Mesenchymal stem cell (in vitro differentiated cells and primary cell): ENCODE results near the gene PRXL2A.
"Not testable (repeated sequence)": the region's sequence is repeated elsewhere in the genome, so short reads cannot be mapped to it uniquely, and the experiment has no call there.

Source experiments
- DNase-seq: peaks from one replicate; pipeline ENCODE4 v3.0.0-alpha.2; 2013
- H2AFZ ChIP-seq: one replicate; pipeline ENCODE4 v1.6.1; 2013; ENCODE audit warnings: low read depth, mild to moderate bottlenecking, control low read depth, inconsistent platforms, low read length, moderate library complexity
- H2AK5ac ChIP-seq: 2 replicates; pipeline ENCODE4 v1.6.1; 2013; ENCODE audit warnings: low read length, moderate library complexity, mild to moderate bottlenecking, inconsistent platforms; ENCODE audit not compliant: severe bottlenecking
- H2BK120ac ChIP-seq: one replicate; pipeline ENCODE4 v1.6.1; 2013; ENCODE audit warnings: low read depth, mild to moderate bottlenecking, inconsistent platforms, low read length, moderate library complexity
- H2BK12ac ChIP-seq, 2 experiments: one replicate each; pipeline ENCODE4 v1.6.1; 2013; ENCODE audit warnings: inconsistent platforms in 2 of 2, low read length in 2 of 2, mild to moderate bottlenecking in 2 of 2, moderate library complexity in 2 of 2, control low read depth in 1 of 2
- H2BK15ac ChIP-seq: one replicate; pipeline ENCODE4 v1.6.1; 2013; ENCODE audit warnings: mild to moderate bottlenecking, low read depth, inconsistent platforms; ENCODE audit not compliant: poor library complexity, severe bottlenecking
- H2BK5ac ChIP-seq: 2 replicates; pipeline ENCODE4 v1.6.1; 2013; ENCODE audit warnings: low read depth, mild to moderate bottlenecking, low read length, control low read depth, inconsistent platforms; ENCODE audit not compliant: poor library complexity, severe bottlenecking
- H3K14ac ChIP-seq, 2 experiments: one replicate each; pipeline ENCODE4 v1.6.1; 2013; ENCODE audit warnings: inconsistent platforms in 2 of 2, low read length in 2 of 2, control low read depth in 1 of 2, mild to moderate bottlenecking in 1 of 2, moderate library complexity in 1 of 2
- H3K18ac ChIP-seq, 2 experiments: one replicate each; pipeline ENCODE4 v1.6.1; 2013; ENCODE audit warnings: inconsistent platforms in 2 of 2, low read length in 2 of 2, control low read depth in 1 of 2, low read depth in 1 of 2, mild to moderate bottlenecking in 1 of 2
- H3K23ac ChIP-seq, 2 experiments: one replicate each; pipeline ENCODE4 v1.6.1; 2013; ENCODE audit warnings: inconsistent platforms in 2 of 2, low read length in 2 of 2, mild to moderate bottlenecking in 2 of 2, moderate library complexity in 2 of 2, control low read depth in 1 of 2
- H3K27ac ChIP-seq: 2 replicates; pipeline ENCODE4 v1.5.1; 2013; ENCODE audit warnings: mild to moderate bottlenecking, moderate library complexity, low read length, control low read depth, inconsistent platforms; ENCODE audit not compliant: poor library complexity, severe bottlenecking
- H3K27me3 ChIP-seq, 2 experiments: 2 replicates each; pipeline versions ENCODE4 v1.6.1 to v1.7.0; 2013; ENCODE audit warnings: low read length in 2 of 2, mild to moderate bottlenecking in 2 of 2, moderate library complexity in 2 of 2, control low read depth in 1 of 2, inconsistent platforms in 1 of 2; ENCODE audit not compliant: control insufficient read depth in 1 of 2, insufficient read depth in 1 of 2
- H3K36me3 ChIP-seq, 2 experiments: 2 replicates each; pipeline versions ENCODE4 v1.6.1 to v1.7.0; 2013; ENCODE audit warnings: low read length in 2 of 2, control low read depth in 1 of 2, inconsistent platforms in 1 of 2, low read depth in 1 of 2, mild to moderate bottlenecking in 1 of 2; ENCODE audit not compliant: insufficient read depth in 2 of 2, control insufficient read depth in 1 of 2
- H3K4ac ChIP-seq, 2 experiments: one replicate each; pipeline ENCODE4 v1.6.1; 2013; ENCODE audit warnings: inconsistent platforms in 2 of 2, low read length in 2 of 2, mild to moderate bottlenecking in 2 of 2, moderate library complexity in 2 of 2, control low read depth in 1 of 2, low read depth in 1 of 2
- H3K4me1 ChIP-seq: 2 replicates; pipeline ENCODE4 v1.6.1; 2013; ENCODE audit warnings: low read depth, low read length, control low read depth; ENCODE audit not compliant: control insufficient read depth, insufficient read depth
- H3K4me2 ChIP-seq: 2 replicates; pipeline ENCODE4 v1.6.1; 2013; ENCODE audit warnings: low read length, mild to moderate bottlenecking, inconsistent platforms; ENCODE audit not compliant: poor library complexity, severe bottlenecking
- H3K4me3 ChIP-seq, 2 experiments: 2 replicates each; pipeline versions ENCODE4 v1.5.1 to v1.7.0; 2013; ENCODE audit warnings: low read length in 2 of 2, mild to moderate bottlenecking in 2 of 2, control low read depth in 1 of 2, low read depth in 1 of 2; ENCODE audit not compliant: insufficient read depth in 1 of 2
- H3K79me1 ChIP-seq: replicated peaks from 2 replicates; pipeline ENCODE4 v1.6.1; 2013; ENCODE audit warnings: mild to moderate bottlenecking, control low read depth, low read length, inconsistent platforms; ENCODE audit not compliant: poor library complexity, severe bottlenecking
- H3K9ac ChIP-seq: 2 replicates; pipeline ENCODE4 v1.7.0; 2013; ENCODE audit warnings: mild to moderate bottlenecking, low read length, moderate library complexity
- H3K9me3 ChIP-seq: 2 replicates; pipeline ENCODE4 v1.7.0; 2013; ENCODE audit warnings: mild to moderate bottlenecking, low read length; ENCODE audit not compliant: control insufficient read depth
- H4K8ac ChIP-seq: one replicate; pipeline ENCODE4 v1.6.1; 2013; ENCODE audit warnings: inconsistent platforms, mild to moderate bottlenecking, low read length, moderate library complexity
- H4K91ac ChIP-seq: one replicate; pipeline ENCODE4 v1.6.1; 2013; ENCODE audit warnings: mild to moderate bottlenecking, low read length, inconsistent platforms
- WGBS: methylation state at CpG from one replicate; pipeline ENCODE4 v1.1.7; 2013; ENCODE audit warnings: mixed read lengths; 5-methylcytosine and 5-hydroxymethylcytosine counted together

The PRXL2A gene

DNA sequence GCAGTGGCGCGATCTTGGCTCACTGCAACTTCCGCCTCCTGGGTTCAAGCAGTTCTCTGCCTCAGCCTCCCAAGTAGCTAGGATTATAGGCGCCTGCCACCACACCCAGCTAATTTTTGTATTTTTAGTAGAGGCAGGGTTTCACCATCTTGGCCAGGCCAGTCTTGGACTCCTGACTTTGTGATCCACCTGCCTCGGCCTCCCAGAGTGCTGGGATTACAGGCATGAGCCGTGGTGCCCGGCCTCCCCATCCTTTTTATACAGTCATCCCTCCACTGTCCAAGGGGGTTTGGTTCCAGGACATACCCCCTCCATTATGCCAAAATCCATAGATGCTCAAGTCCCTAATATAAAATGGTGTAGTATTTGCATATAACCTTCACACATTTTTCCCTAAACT, 67.3 kb downstream of the PRXL2A start:
- H3K14ac ChIP-seq, H2BK120ac ChIP-seq, H3K9ac ChIP-seq, H2AFZ ChIP-seq, H3K18ac ChIP-seq, H3K9me3 ChIP-seq, H3K4ac ChIP-seq, H2BK5ac ChIP-seq, H4K8ac ChIP-seq, H3K4me2 ChIP-seq, H3K79me1 ChIP-seq, H2BK15ac ChIP-seq, H3K27ac ChIP-seq, H4K91ac ChIP-seq, H2BK12ac ChIP-seq, H3K27me3 ChIP-seq, H3K23ac ChIP-seq, H3K4me3 ChIP-seq, DNase-seq: not testable (repeated sequence)
- H2AK5ac ChIP-seq: peak overlapping the region; percentile 65
- peaks cover 25 to 37% of the 10 kb centered on the region in 2 experiments for H3K36me3 ChIP-seq
- H3K4me1 ChIP-seq: peaks cover 34% of the 10 kb centered on the region
- WGBS: 100% methylated on average over 7 of the region's 7 CpGs

DNA sequence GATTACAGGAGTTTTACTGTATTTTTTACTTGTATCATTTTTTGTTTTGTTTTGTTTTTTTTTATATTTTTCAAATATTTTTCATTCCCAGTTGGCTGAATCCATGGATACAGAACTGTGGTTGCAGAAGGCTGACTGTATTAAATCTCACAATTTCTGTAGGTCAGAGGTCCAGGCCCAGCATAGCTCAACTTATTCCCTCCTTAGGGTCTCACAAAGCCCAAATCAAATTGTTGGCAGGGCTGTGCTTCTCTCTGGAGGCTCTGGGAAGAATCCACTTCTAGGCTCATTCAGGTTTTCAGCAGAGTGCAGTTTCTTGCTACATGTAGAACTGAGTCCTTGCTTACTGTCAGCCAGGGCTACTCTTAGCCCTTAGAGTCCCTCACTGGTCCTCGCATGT, 68.3 kb downstream of the PRXL2A start:
- Histone ChIP-seq H3K27me3 (no peaks in the 10 kb centered on the region), H3K18ac (peak overlapping the region in 1 of 2 experiments; percentile 79)
- WGBS: 100% methylated on average over 1 of the region's 1 CpG

DNA sequence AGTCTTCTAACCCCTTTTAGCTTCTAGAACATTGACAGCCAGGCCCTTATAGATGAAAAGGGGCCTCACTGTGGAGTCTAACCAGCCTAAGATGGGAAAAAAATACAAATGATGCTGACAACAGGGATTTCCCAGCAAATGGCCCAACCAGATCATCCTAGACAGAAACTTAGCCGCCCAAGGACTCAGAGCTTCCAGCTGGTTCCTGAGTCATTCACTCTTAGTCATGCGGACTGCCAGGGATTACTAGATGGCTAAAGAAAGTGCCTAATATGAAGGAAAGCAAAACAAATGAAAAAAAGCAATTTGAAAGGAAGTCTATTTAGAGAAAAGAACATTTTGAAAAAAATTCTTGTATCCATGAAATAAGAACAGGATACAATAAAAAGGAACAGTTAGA, 69.5 kb downstream of the PRXL2A start:
- Histone ChIP-seq H2AK5ac (peak overlapping the region; percentile 13), H3K4me2 (peak overlapping the region; percentile 28), H2BK120ac (no peak overlapping the region), H2BK5ac (peak overlapping the region; percentile 69), H2AFZ (no peak overlapping the region), H3K27ac (peak overlapping the region; percentile 75), H3K23ac (no peak overlapping the region), H2BK15ac (no peak overlapping the region), H3K9me3 (peaks cover 7% of the 10 kb centered on the region), H3K14ac (no peak overlapping the region), H3K4me3 (no peak overlapping the region), H3K36me3 (peaks cover 13 to 27% of the 10 kb centered on the region in 2 experiments), H3K27me3 (no peaks in the 10 kb centered on the region), H3K4me1 (peaks cover 20% of the 10 kb centered on the region), H4K91ac (no peak overlapping the region), H3K18ac (no peak overlapping the region), H3K4ac (no peak overlapping the region), H3K9ac (peak overlapping the region; percentile 70), H4K8ac (no peak overlapping the region), H3K79me1 (no peaks in the 10 kb centered on the region), H2BK12ac (no peak overlapping the region)
- 22% methylated on average over 2 of the region's 2 CpGs for WGBS
- peak; percentile 95 for DNase-seq

More for the DNA sequence above, 68.3 kb downstream of the PRXL2A start:
- Histone ChIP-seq H2AK5ac (peak overlapping the region; percentile 89), H3K4me1 (peaks cover 24% of the 10 kb centered on the region), H2BK15ac (no peak overlapping the region), H4K91ac (peak overlapping the region; percentile 61), H3K27ac (peak overlapping the region; percentile 72), H3K79me1 (no peaks in the 10 kb centered on the region), H3K4me3 (peak overlapping the region in 1 of 2 experiments; percentile 46), H2BK120ac (peak overlapping the region; percentile 34), H4K8ac (no peak overlapping the region), H3K4ac (no peak overlapping the region), H3K9ac (peak overlapping the region; percentile 70), H2AFZ (no peak overlapping the region), H3K14ac (peak overlapping the region in 1 of 2 experiments; percentile 96), H2BK12ac (peak overlapping the region; percentile 54 to 98), H3K4me2 (no peak overlapping the region), H3K23ac (no peak overlapping the region), H2BK5ac (no peak overlapping the region), H3K36me3 (peaks cover 20 to 29% of the 10 kb centered on the region in 2 experiments), H3K9me3 (peaks cover 7% of the 10 kb centered on the region)
- no peak for DNase-seq

DNA sequence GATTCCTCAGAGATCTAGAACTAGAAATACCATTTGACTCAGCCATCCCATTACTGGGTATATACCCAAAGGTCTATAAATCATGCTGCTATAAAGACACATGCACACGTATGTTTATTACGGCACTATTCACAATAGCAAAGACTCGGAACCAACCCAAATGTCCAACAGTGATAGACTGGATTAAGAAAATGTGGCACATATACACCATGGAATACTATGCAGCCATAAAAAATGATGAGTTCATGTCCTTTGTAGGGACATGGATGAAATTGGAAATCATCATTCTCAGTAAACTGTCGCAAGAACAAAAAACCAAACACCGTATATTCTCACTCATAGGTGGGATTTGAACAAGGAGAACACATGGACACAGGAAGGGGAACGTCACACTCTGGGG, 72.0 kb downstream of the PRXL2A start:
- H2BK5ac ChIP-seq, H3K9me3 ChIP-seq, H3K14ac ChIP-seq, DNase-seq, H2BK15ac ChIP-seq, H4K8ac ChIP-seq, H3K4me2 ChIP-seq, H2AFZ ChIP-seq, H3K27ac ChIP-seq, H3K27me3 ChIP-seq, H3K9ac ChIP-seq, H3K4ac ChIP-seq, H3K4me3 ChIP-seq, H2BK12ac ChIP-seq, H2BK120ac ChIP-seq, H3K23ac ChIP-seq, H3K79me1 ChIP-seq, H3K4me1 ChIP-seq, H4K91ac ChIP-seq, H2AK5ac ChIP-seq, H3K18ac ChIP-seq: not testable (repeated sequence)
- WGBS: no CpG with 5 or more reads among the region's 6 CpGs
- peaks cover 15 to 20% of the 10 kb centered on the region in 2 experiments for H3K36me3 ChIP-seq
